Sigmoid colon (tissue), 3 donors: Measurements from ENCODE around the gene ADAMTS2.

Experiments used
- CTCF ChIP-seq, 4 experiments: fragments of 450-650 bp in 3 of 4; fragments of 200-600 bp in 1 of 4; IDR thresholded peaks; one replicate each; pipeline ENCODE4 v1.5.1; 2016 to 2019; ENCODE audit warnings: antibody characterized with exemption in 4 of 4, mild to moderate bottlenecking in 3 of 4, moderate library complexity in 2 of 4
- POLR2A ChIP-seq, 2 donors: fragments of 450-650 bp; IDR thresholded peaks; one replicate each; pipeline ENCODE4 v1.6.1; 2016; ENCODE audit warnings: antibody characterized with exemption in 2 of 2, mild to moderate bottlenecking in 2 of 2, moderate library complexity in 2 of 2

- TF ChIP-seq POLR2A (IDR thresholded peaks at IDR 0.05) (no peak), CTCF (IDR thresholded peaks at IDR 0.05) (no peak)
Observed at GRCh38 chr5:179242676-179243075, 102.6 kb downstream of the ADAMTS2 start.
